HepG2 (cell line): Measurements from ENCODE around the gene ELAPOR1. TPM values are rescaled to one million over a fixed set of nuclear protein-coding genes. Genes with fewer than 3 reads are reported as not detected.

Experiments
- ARID2 ChIP-seq: sonication (generic); formaldehyde crosslinking; IDR thresholded peaks from 2 replicates; pipeline ENCODE4 v1.8.1; 2022; ENCODE audit warnings: mild to moderate bottlenecking, missing genetic modification reagents, borderline replicate concordance
- ATF5 ChIP-seq: sonication (generic); formaldehyde crosslinking; IDR thresholded peaks from 2 replicates; pipeline ENCODE4 v1.4.0; 2020; ENCODE audit warnings: mild to moderate bottlenecking, low read depth, missing genetic modification reagents
- BHLHE40 ChIP-seq: IDR thresholded peaks from 2 replicates; pipeline ENCODE4 v1.6.1; 2011; ENCODE audit warnings: low read length, improper control_type of control experiment
- FOXP1 ChIP-seq, 2 experiments: fragments of 450-650 bp in 1 of 2; IDR thresholded peaks; 2 replicates each; pipeline ENCODE4 v1.6.1; 2017 to 2018; ENCODE audit warnings: antibody characterized with exemption in 1 of 2
- GMEB2 ChIP-seq: IDR thresholded peaks from 2 replicates; pipeline ENCODE4 v1.6.1; 2016; ENCODE audit warnings: missing biosample characterization, missing genetic modification reagents, low read depth
- JUND ChIP-seq: sonication (generic); formaldehyde crosslinking; IDR thresholded peaks from 2 replicates; pipeline ENCODE4 v1.8.0; 2022; ENCODE audit warnings: mild to moderate bottlenecking, missing genetic modification reagents
- KDM4B ChIP-seq: sonication (generic); formaldehyde crosslinking; IDR thresholded peaks from 2 replicates; pipeline ENCODE4 v1.4.0; 2020; ENCODE audit warnings: missing genetic modification reagents
- MXD3 ChIP-seq: IDR thresholded peaks from 2 replicates; pipeline ENCODE4 v1.6.1; 2016; ENCODE audit warnings: mild to moderate bottlenecking, missing biosample characterization, missing genetic modification reagents
- PBX2 ChIP-seq: IDR thresholded peaks from 2 replicates; pipeline ENCODE4 v1.6.1; 2016; ENCODE audit warnings: control low read depth
- PLSCR1 ChIP-seq: sonication (generic); formaldehyde crosslinking; IDR thresholded peaks from 2 replicates; pipeline ENCODE4 v1.5.0; 2020; ENCODE audit warnings: missing genetic modification reagents, mild to moderate bottlenecking, borderline replicate concordance
- SNAPC5 ChIP-seq: sonication (generic); formaldehyde crosslinking; IDR thresholded peaks from 2 replicates; pipeline ENCODE4 v1.8.1; 2023; ENCODE audit warnings: mild to moderate bottlenecking, missing genetic modification reagents, borderline replicate concordance
- U2AF1 ChIP-seq: fragments of 200-400 bp; formaldehyde crosslinking; optimal IDR thresholded peaks from 2 replicates; pipeline ENCODE3; 2017; ENCODE audit warnings: mild to moderate bottlenecking, low read depth, low read length
- YEATS4 ChIP-seq: sonication (generic); formaldehyde crosslinking; IDR thresholded peaks from 2 replicates; pipeline ENCODE4 v1.4.0; 2020; ENCODE audit warnings: missing genetic modification reagents, borderline replicate concordance
- ZKSCAN5 ChIP-seq: sonication (generic); formaldehyde crosslinking; IDR thresholded peaks from 2 replicates; pipeline ENCODE4 v1.5.1; 2020; ENCODE audit warnings: mild to moderate bottlenecking, missing genetic modification reagents
- ZNF12 ChIP-seq: sonication (generic); formaldehyde crosslinking; IDR thresholded peaks from 2 replicates; pipeline ENCODE4 v1.5.0; 2020; ENCODE audit warnings: missing genetic modification reagents
- ZNF136 ChIP-seq: sonication (generic); formaldehyde crosslinking; IDR thresholded peaks from 2 replicates; pipeline ENCODE4 v1.8.1; 2022; ENCODE audit warnings: low read depth, mild to moderate bottlenecking, moderate library complexity, missing genetic modification reagents
- ZNF24 ChIP-seq: fragments of 450-650 bp; IDR thresholded peaks from 2 replicates; pipeline ENCODE4 v1.6.1; 2017; ENCODE audit warnings: antibody characterized with exemption, mild to moderate bottlenecking
- ZNF256 ChIP-seq: sonication (generic); formaldehyde crosslinking; conservative IDR thresholded peaks from 2 replicates; pipeline ENCODE4 v1.4.0; 2020; ENCODE audit warnings: missing genetic modification reagents
- ZNF263 ChIP-seq: sonication (generic); formaldehyde crosslinking; IDR thresholded peaks from 2 replicates; pipeline ENCODE4 v1.4.0; 2020; ENCODE audit warnings: missing genetic modification reagents
- ZNF775 ChIP-seq: sonication (generic); formaldehyde crosslinking; IDR thresholded peaks from 2 replicates; pipeline ENCODE4 v1.4.0; 2020; ENCODE audit warnings: missing genetic modification reagents, mild to moderate bottlenecking, moderate library complexity, borderline replicate concordance
- polyA plus RNA-seq, 8 experiments: library from polyadenylated mRNA; depleted of rRNA in 3 of 8; stranded (reverse) in 7 of 8; unstranded in 1 of 8; fragments of >200 nt; fragmentation: Illumina TruSeq in 4 of 8; extraction: Trizol in 4 of 8; gene quantifications; 2 replicates each; pipeline versions ENCODE4 v1.2.1 to v1.2.3, GENCODE V29; 2011 to 2016; ENCODE audit warnings: low read depth in 4 of 8, missing spikeins in 1 of 8, mixed read lengths in 1 of 8; ENCODE audit not compliant: insufficient read depth in 1 of 8
- total RNA-seq, 5 experiments: library from RNA; depleted of rRNA; stranded (reverse); fragments of >200 nt; fragmentation: Illumina TruSeq; extraction: Trizol; gene quantifications; 2 replicates each; pipeline ENCODE4 v1.2.3, GENCODE V29; 2016; ENCODE audit warnings: low read depth in 1 of 5

ELAPOR1 gene
- total and polyA plus RNA-seq, 2 of the 13 experiments (the other 11 are each of a cell fraction or from before 2014, with no cell fraction given): 0.13 to 0.20 TPM

GRCh38 chr1:109099938-109100773 lies 13.8 kb upstream of the ELAPOR1 start (continued):
- TF ChIP-seq GMEB2 (CRISPR knock-in tag): peak; percentile 54; the same call in 1 of the 2 replicates
- no peak for TF ChIP-seq ZNF24
- no peak for TF ChIP-seq FOXP1 (IDR thresholded peaks at IDR 0.05)
- TF ChIP-seq FOXP1 (CRISPR knock-in tag; IDR thresholded peaks at IDR 0.05): no peak
- TF ChIP-seq KDM4B (CRISPR knock-in tag): peak; percentile 87
- no peak for TF ChIP-seq ZKSCAN5
- TF ChIP-seq ZNF136 (CRISPR knock-in tag): 0 out of 2 replicates have a peak, but pooled peaks have one; percentile 67
- TF ChIP-seq ARID2: peak; percentile 72
- TF ChIP-seq YEATS4: peak; percentile 95
- TF ChIP-seq PLSCR1 (CRISPR knock-in tag): no peak
- peak; percentile 99 for TF ChIP-seq MXD3
- no peak; the same call in 1 of the 2 replicates for TF ChIP-seq ATF5 (CRISPR knock-in tag)
- TF ChIP-seq JUND (CRISPR knock-in tag): 0 out of 2 replicates have a peak, but pooled peaks have one; percentile 16
- TF ChIP-seq BHLHE40: peak; percentile 92
- TF ChIP-seq U2AF1: peak; percentile 99
- peak; percentile 83 for TF ChIP-seq SNAPC5 (CRISPR knock-in tag)
- 0 out of 2 replicates have a peak, but pooled peaks have one; percentile 16 for TF ChIP-seq ZNF256 (CRISPR knock-in tag)
- no peak for TF ChIP-seq ZNF775 (CRISPR knock-in tag)
- no peak for TF ChIP-seq PBX2 (CRISPR knock-in tag)
- peak; percentile 74 for TF ChIP-seq ZNF12 (CRISPR knock-in tag)
- TF ChIP-seq ZNF263 (CRISPR knock-in tag): peak; percentile 48; the same call in 1 of the 2 replicates
